Suprapubic skin (tissue), 4 donors: ENCODE measurements around the gene HSPA5. TPM values are rescaled to one million over a fixed set of nuclear protein-coding genes. Genes with fewer than 3 reads are reported as not detected.

Experiments used
- DNase-seq, 2 donors: peaks; one replicate each; pipeline ENCODE4 v3.0.0-alpha.2; 2019; ENCODE audit warnings: low spot score in 2 of 2
- H3K27ac ChIP-seq: fragments of 200-600 bp; sonication (generic); one replicate; pipeline ENCODE4 v1.5.1; 2019
- H3K27me3 ChIP-seq: fragments of 200-600 bp; sonication (generic); one replicate; pipeline ENCODE4 v1.5.1; 2019
- H3K36me3 ChIP-seq: fragments of 200-600 bp; sonication (generic); one replicate; pipeline ENCODE4 v1.5.1; 2019
- H3K4me1 ChIP-seq: fragments of 200-600 bp; sonication (generic); one replicate; pipeline ENCODE4 v1.5.1; 2019
- H3K4me3 ChIP-seq: fragments of 200-600 bp; sonication (generic); one replicate; pipeline ENCODE4 v1.5.1; 2019; ENCODE audit warnings: mild to moderate bottlenecking
- H3K9me3 ChIP-seq: fragments of 200-600 bp; sonication (generic); one replicate; pipeline ENCODE4 v1.5.1; 2019
- EP300 ChIP-seq: sonication (generic); formaldehyde crosslinking; IDR thresholded peaks from one replicate; pipeline ENCODE4 v1.6.1; 2017; ENCODE audit warnings: antibody characterized with exemption
- POLR2A ChIP-seq, 2 donors: fragments of 450-650 bp; IDR thresholded peaks; one replicate each; pipeline ENCODE4 v1.6.1; 2017; ENCODE audit warnings: antibody characterized with exemption in 2 of 2, mild to moderate bottlenecking in 2 of 2, moderate library complexity in 2 of 2
- POLR2AphosphoS5 ChIP-seq, 3 donors: sonication (generic); formaldehyde crosslinking; IDR thresholded peaks; one replicate each; pipeline ENCODE4 v1.6.1; 2017; ENCODE audit warnings: antibody characterized with exemption in 3 of 3
- WGBS: methylation state at CpG from one replicate; pipeline ENCODE4 v1.1.5; 2018; 5-methylcytosine and 5-hydroxymethylcytosine counted together
- total RNA-seq, 4 donors: library from RNA; depleted of rRNA; stranded (reverse); fragments of >200 nt; gene quantifications; one replicate each; pipeline ENCODE4 v1.1.0, GENCODE V29; 2016
- TF ChIP-seq, protein P1 (sequence below), 2 donors: fragments of 200-600 bp in 1 of 2; fragments of 450-650 bp in 1 of 2; sonication (generic) in 1 of 2; IDR thresholded peaks; one replicate each; pipeline ENCODE4 v1.5.1; 2016 to 2019; ENCODE audit warnings: antibody characterized with exemption in 2 of 2, mild to moderate bottlenecking in 1 of 2, moderate library complexity in 1 of 2

HSPA5 gene
- total RNA-seq, 4 donors from 2014 or later, result 42.4 to 88.4 (median 74.6) TPM

DNA sequence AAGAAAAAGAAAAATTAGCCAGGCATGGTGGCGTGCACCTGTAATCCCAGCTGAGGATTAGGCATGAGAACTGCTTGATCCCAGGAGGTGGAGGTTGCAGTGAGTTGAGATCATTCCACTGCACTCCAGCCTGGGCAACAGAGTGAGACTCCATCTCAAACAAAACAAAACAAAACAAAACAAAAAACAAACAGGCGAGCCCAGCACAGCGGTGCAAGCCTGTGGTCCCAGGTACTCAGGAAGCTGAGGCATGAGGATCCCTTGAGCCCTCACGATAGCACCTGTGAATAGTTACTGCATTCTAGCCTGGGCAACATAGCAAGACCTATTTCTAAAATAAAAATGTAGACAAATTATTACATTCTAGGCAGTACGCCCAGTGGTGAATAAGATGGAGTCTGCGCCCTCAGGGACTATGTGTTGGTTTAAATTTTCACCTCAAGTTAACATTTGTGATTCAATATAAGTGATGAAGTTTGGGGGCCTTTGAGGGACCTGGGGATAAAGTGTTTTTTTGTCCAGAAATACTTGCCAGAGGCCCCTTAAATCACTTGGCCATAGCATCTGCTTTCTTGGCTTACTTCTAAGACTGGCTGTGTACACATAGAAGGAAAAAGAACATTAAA is 17.1 kb upstream of the HSPA5 start:
- H3K36me3 ChIP-seq, result no peaks in the 10 kb centered on the region
- no peak overlapping the region for H3K4me3 ChIP-seq
- H3K4me1 ChIP-seq, result peaks cover 11% of the 10 kb centered on the region
- no peak overlapping the region for H3K27ac ChIP-seq
- WGBS, result 89% methylated on average over 6 of the region's 6 CpGs
- DNase-seq, result no peak
- no peaks in the 10 kb centered on the region for H3K9me3 ChIP-seq
- no peaks in the 10 kb centered on the region for H3K27me3 ChIP-seq
- TF ChIP-seq EP300 (no peak), POLR2A (IDR thresholded peaks at IDR 0.05) (no peak), POLR2AphosphoS5 (IDR thresholded peaks at IDR 0.05) (no peak)
- TF ChIP-seq, protein P1, sequence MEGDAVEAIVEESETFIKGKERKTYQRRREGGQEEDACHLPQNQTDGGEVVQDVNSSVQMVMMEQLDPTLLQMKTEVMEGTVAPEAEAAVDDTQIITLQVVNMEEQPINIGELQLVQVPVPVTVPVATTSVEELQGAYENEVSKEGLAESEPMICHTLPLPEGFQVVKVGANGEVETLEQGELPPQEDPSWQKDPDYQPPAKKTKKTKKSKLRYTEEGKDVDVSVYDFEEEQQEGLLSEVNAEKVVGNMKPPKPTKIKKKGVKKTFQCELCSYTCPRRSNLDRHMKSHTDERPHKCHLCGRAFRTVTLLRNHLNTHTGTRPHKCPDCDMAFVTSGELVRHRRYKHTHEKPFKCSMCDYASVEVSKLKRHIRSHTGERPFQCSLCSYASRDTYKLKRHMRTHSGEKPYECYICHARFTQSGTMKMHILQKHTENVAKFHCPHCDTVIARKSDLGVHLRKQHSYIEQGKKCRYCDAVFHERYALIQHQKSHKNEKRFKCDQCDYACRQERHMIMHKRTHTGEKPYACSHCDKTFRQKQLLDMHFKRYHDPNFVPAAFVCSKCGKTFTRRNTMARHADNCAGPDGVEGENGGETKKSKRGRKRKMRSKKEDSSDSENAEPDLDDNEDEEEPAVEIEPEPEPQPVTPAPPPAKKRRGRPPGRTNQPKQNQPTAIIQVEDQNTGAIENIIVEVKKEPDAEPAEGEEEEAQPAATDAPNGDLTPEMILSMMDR (IDR thresholded peaks at IDR 0.05), result no peak

GRCh38 chr9:125255781-125256391 is 14.7 kb upstream of the HSPA5 start:
- Histone ChIP-seq H3K27me3 (no peaks in the 10 kb centered on the region), H3K27ac (no peak overlapping the region), H3K4me1 (no peaks in the 10 kb centered on the region), H3K4me3 (no peak overlapping the region), H3K36me3 (no peaks in the 10 kb centered on the region), H3K9me3 (no peaks in the 10 kb centered on the region)
- WGBS, result 35% methylated on average over 2 of the region's 2 CpGs
- no peak for DNase-seq
- TF ChIP-seq, protein P1 (IDR thresholded peaks at IDR 0.05), result no peak
- TF ChIP-seq EP300, result no peak
- TF ChIP-seq POLR2AphosphoS5 (IDR thresholded peaks at IDR 0.05), result no peak
- TF ChIP-seq POLR2A (IDR thresholded peaks at IDR 0.05), result no peak

DNA sequence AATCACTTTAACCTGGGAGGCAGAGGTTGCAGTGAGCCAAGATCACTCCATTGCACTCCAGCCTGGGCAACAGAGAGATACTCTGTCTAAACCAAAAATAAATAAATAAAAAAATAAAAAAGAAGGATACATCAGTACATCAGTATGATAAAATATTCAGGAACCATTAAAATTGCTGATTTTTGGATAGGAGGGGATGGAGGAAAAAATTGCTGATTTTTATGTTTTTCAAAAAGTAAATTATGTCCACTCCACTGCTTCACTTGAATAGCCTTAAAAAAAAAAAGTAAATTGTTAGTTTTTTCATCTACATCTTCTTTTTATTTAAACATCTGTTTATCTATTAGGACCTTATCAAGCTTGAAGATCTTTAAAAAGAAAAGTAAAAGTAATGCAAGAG is 13.1 kb upstream of the HSPA5 start:
- H3K27ac ChIP-seq, result no peak overlapping the region
- no peaks in the 10 kb centered on the region for H3K27me3 ChIP-seq
- no peak for DNase-seq
- no peaks in the 10 kb centered on the region for H3K9me3 ChIP-seq
- no peaks in the 10 kb centered on the region for H3K36me3 ChIP-seq
- H3K4me1 ChIP-seq, result no peaks in the 10 kb centered on the region
- no peak overlapping the region for H3K4me3 ChIP-seq
- TF ChIP-seq EP300 (no peak), POLR2AphosphoS5 (IDR thresholded peaks at IDR 0.05) (no peak), POLR2A (IDR thresholded peaks at IDR 0.05) (no peak)
- TF ChIP-seq, protein P1 (IDR thresholded peaks at IDR 0.05), result no peak

GRCh38 chr9:125246261-125246667 is 5.1 kb upstream of the HSPA5 start:
- peaks cover 7% of the 10 kb centered on the region for H3K4me1 ChIP-seq
- H3K27ac ChIP-seq, result no peak overlapping the region
- no peaks in the 10 kb centered on the region for H3K36me3 ChIP-seq
- H3K4me3 ChIP-seq, result no peak overlapping the region
- 85% methylated on average over 6 of the region's 6 CpGs for WGBS
- DNase-seq, result no peak
- TF ChIP-seq, protein P1 (IDR thresholded peaks at IDR 0.05), result no peak
- H3K27me3 ChIP-seq, result no peaks in the 10 kb centered on the region
- H3K9me3 ChIP-seq, result no peaks in the 10 kb centered on the region

GRCh38 chr9:125243792-125244260 is 2.7 kb upstream of the HSPA5 start:
- DNase-seq, result no peak
- Histone ChIP-seq H3K9me3 (no peaks in the 10 kb centered on the region), H3K4me3 (no peak overlapping the region), H3K36me3 (peaks cover 8% of the 10 kb centered on the region), H3K27ac (no peak overlapping the region), H3K27me3 (no peaks in the 10 kb centered on the region), H3K4me1 (peaks cover 20% of the 10 kb centered on the region)
- 93% methylated on average over 15 of the region's 15 CpGs for WGBS
- no peak for TF ChIP-seq EP300
- TF ChIP-seq POLR2A (IDR thresholded peaks at IDR 0.05), result no peak
- TF ChIP-seq POLR2AphosphoS5 (IDR thresholded peaks at IDR 0.05), result no peak
- TF ChIP-seq, protein P1 (IDR thresholded peaks at IDR 0.05), result no peak
